SKM-1 (cell line): Measurements from ENCODE around the gene FOXO6.

ENCODE experiments used
- DNase-seq: peaks from one replicate; lab custom pipeline; 2025; ENCODE audit not compliant: unreplicated experiment; lab: John Stamatoyannopoulos, UW

FOXO6 gene

DNA sequence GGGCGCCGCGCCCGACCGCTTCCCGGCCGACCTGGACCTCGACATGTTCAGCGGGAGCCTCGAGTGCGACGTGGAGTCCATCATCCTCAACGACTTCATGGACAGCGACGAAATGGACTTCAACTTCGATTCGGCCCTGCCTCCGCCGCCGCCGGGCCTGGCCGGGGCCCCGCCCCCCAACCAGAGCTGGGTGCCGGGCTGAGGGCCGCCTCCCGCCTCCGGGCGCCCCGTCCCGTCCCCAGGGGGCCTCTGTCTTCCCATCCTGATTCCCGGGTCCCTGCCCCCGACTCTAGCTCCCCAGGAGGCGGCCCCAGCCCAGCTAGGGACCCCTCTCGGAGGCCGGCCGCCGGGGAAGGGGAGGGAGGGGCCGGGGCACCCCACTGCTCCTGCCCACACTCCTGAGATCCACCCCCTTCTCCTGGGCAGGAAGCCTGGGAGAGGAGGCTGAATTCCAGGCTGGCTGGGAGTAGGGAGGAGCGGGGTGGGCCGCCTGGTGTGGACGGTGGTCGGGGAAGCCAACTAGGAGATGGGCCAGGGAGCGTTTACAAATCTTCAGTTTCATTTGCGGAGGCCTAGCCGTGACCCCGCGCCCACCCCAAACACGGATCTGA is 21.4 kb downstream of the FOXO6 start:
- no peak for DNase-seq

GRCh38 chr1:41383094-41383852 is 22.0 kb downstream of the FOXO6 start:
- no peak for DNase-seq

- DNase-seq: no peak
Measured at GRCh38 chr1:41384579-41384978, 23.3 kb downstream of the FOXO6 start.

GRCh38 chr1:41385398-41386195 is 24.4 kb downstream of the FOXO6 start:
- DNase-seq: no peak

DNA sequence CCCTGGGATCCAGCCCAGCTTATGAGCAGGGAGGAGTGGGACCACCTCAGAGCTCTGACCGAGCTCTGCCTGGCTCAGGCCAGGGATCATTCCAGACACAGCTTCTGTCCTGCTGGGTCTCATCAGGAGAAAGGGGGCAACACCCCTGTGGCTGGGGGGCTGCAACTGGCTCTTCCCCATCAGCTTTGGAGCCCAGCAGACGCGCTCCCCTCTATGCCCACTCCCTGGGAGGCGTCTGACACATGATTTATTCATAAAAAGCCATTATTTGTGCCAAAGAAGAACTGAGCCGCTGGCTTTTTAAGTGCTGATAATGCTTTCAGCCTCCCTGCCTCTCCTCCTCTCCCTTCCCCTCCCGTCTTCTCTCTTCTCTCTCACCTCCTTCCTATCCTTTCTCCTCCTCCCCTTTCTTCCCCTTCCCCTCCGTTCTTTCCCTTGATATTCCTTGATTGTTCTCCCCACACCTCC is 25.0 kb downstream of the FOXO6 start:
- no peak for DNase-seq

- no peak for DNase-seq
Measured at GRCh38 chr1:41387667-41388091, 26.4 kb downstream of the FOXO6 start.

GRCh38 chr1:41388510-41388909 is 27.3 kb downstream of the FOXO6 start:
- DNase-seq: no peak

DNA sequence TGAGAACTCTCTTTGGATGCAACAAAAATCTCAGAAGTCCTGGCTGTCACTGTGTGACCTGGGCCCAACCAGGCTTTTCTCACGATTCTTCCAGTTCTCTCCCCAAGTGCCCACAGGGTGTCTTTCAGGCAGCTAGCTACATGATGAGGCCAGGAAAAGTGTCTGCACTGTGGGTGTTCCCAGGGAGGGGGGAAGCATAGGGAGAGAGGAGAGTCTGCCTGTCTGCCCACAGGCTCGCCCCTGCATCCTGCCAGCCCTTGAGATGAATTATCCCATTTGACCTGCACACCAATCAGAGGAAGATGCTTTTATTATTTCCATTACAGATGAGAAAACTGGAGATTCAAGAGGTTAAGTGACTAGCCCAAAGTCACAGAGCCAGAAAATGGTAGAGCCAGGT is 27.8 kb downstream of the FOXO6 start:
- no peak for DNase-seq

DNA sequence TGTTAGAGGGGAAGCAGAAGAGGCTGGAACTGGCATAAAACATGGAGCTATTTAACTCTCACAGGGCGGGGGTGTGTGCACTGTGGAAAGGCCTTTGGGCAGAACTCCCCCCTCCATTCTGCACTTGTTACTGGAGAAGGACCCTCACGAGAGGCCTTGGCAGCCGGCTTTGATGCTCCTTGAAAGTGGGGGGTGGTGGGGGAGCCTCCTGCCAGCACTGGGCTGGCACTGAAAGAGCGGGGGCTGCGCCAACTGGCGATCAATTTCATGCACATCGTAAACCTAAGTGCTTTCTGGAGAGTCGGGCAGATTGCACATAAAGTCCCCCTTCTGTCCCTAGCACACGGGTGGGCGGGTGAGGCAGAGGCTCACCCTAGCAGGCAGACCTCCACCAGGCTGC is 28.9 kb downstream of the FOXO6 start:
- no peak for DNase-seq

DNA sequence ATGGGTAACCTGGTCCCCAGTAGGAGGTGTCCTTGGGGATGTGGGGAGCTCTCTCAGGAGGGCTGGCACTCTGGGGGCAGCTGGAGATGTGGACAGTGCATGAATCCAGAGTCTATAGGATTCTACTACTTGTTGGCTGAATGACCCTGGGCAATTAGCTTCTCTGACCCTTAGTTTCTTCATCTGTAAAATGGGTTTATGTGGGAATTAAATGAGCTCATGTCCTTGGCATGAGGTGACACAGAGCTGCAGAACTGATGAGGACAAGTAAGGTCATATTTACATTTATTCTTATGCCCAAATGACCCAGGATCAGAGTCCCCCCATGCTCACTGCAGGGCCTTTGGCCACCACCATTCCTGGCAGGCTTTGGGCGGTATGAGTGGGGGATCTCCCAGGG is 29.3 kb downstream of the FOXO6 start:
- DNase-seq: no peak

DNA sequence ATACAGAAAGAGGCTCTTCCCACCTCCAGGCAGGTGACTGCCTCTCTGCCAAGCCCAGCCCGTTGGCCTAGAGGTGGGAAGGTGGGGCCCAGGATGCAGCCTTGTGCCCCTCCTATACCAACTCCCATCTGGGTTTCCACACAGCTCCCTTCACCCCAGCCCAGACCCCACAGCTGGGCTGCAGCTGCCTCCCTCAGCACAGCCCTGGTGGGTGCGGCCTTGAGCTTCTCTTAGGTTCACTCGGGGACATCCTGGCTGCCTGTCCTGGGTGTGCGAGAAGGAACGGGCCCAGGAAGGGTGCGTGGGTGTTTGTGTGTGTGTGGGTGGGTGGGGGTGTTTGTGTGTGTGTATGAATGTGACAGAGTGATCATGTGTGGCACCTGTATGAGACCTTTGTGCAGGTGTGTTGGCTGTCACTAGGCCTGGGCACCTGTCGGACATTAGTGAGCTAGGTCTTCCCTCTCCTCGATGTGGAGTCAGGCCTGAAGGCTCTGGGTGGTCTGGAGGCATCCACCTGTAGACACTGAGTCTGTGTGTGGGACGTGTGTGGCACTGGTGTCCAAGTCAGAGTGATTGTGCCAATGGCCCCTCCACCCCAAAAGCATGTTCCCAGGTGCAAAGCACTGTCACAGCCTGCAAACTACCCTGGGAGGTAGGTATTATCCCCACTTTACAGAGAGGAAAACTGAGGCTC is 30.7 kb downstream of the FOXO6 start:
- DNase-seq: no peak

DNA sequence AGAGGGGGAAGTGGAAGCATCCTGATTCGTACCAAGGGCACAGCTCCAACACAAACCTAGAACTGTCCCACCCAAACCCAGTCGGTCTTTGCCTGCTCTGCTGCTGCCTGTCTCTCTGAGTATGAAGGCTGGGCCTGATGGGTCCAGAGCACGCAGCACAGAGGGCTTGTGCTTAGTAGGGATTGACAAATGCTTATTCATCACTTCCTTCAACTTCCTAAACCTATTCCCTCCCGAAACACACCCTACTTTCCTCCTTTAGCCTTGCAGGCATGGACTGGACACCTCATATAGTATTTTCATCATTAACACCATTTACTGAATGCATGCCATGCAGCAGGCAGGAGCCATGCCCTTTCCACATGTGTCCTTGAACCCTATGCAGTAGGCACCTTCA is 31.3 kb downstream of the FOXO6 start:
- DNase-seq: no peak

GRCh38 chr1:41393716-41394368 is 32.6 kb downstream of the FOXO6 start:
- no peak for DNase-seq

GRCh38 chr1:41394369-41394744 is 33.1 kb downstream of the FOXO6 start:
- DNase-seq: no peak

GRCh38 chr1:41394959-41395956 is 34.0 kb downstream of the FOXO6 start:
- DNase-seq: no peak

GRCh38 chr1:41396084-41396483 is 34.9 kb downstream of the FOXO6 start:
- no peak for DNase-seq

GRCh38 chr1:41397020-41397419 is 35.8 kb downstream of the FOXO6 start:
- no peak for DNase-seq

DNA sequence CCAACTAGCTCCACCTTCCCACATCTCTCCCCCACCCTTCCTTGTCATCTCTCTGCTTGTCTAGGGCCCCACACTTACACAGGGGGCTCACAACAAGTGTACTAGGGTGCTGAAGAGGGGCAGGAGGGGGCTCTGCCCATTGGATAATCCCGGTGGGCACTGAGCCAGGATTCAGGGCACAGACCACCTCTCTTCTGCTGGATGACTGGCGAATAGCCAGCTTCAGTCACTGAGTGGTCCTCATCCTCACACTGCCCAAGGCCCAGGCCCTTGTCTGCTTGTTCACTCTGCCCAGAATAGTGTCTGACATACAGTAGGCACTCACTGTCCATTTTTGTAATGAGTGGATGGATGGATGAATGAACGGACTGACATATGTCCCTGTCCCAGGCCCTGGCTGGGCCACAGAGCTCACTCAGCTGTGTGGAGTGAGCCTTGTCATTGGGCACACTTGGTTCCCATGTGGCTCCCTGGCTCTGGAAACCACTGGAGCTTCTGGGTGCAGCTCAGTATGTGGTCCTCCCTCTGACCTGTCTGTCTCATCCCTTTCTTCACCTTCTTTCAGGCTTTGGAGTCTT is 36.6 kb downstream of the FOXO6 start:
- DNase-seq: no peak

GRCh38 chr1:41399145-41399795 is 38.0 kb downstream of the FOXO6 start:
- no peak for DNase-seq
